ENCODE results near the gene GSTM4.

GRCh38 chr1:109697066-109697465 lies 41.2 kb downstream of the GSTM4 start:
- TF ChIP-seq CTCF (IDR thresholded peaks at IDR 0.05) (no peak), EP300 (IDR thresholded peaks at IDR 0.05; ENCODE audit: low read depth) (no peak), POLR2AphosphoS5 (IDR thresholded peaks at IDR 0.05) (no peak)
